Neural cell (in vitro differentiated cells): ENCODE measurements around the gene NEDD4L. TPM values are rescaled to one million over a fixed set of nuclear protein-coding genes. Genes with fewer than 3 reads are reported as not detected.

Source experiments
- H2AFZ ChIP-seq: fragments of 200-600, 300-800 bp; sonication (generic), shearing (Covaris generic); 2 replicates; pipeline ENCODE4 v1.6.0; 2014; ENCODE audit warnings: low read depth, mild to moderate bottlenecking, antibody characterized with exemption, low read length, moderate library complexity
- H3F3A ChIP-seq: fragments of 200-600 bp; shearing (Covaris generic); 2 replicates; pipeline ENCODE4 v1.6.1; 2016; ENCODE audit warnings: mild to moderate bottlenecking, moderate library complexity, mixed read lengths, antibody characterized with exemption, low read length; ENCODE audit not compliant: insufficient read depth, poor library complexity, severe bottlenecking
- H3K27ac ChIP-seq: fragments of 200-600, 300-800 bp; sonication (generic), shearing (Covaris generic); 2 replicates; pipeline ENCODE4 v1.5.1; 2014; ENCODE audit warnings: mild to moderate bottlenecking, low read length, moderate library complexity
- H3K27me3 ChIP-seq: fragments of 300-800, 200-600 bp; sonication (generic), shearing (Covaris generic); 2 replicates; pipeline ENCODE4 v1.6.0; 2014; ENCODE audit warnings: mild to moderate bottlenecking, low read depth, low read length, moderate library complexity; ENCODE audit not compliant: insufficient read depth
- H3K36me3 ChIP-seq: fragments of 300-800, 200-600 bp; sonication (generic), shearing (Covaris generic); 2 replicates; pipeline ENCODE4 v1.5.1; 2014; ENCODE audit warnings: mild to moderate bottlenecking, antibody characterized with exemption, low read length, moderate library complexity; ENCODE audit not compliant: insufficient read depth
- H3K4me2 ChIP-seq: fragments of 300-800, 200-600 bp; sonication (generic), shearing (Covaris generic); 2 replicates; pipeline ENCODE4 v1.6.0; 2014; ENCODE audit warnings: mild to moderate bottlenecking, low read length
- H3K4me3 ChIP-seq: fragments of 300-800, 200-600 bp; sonication (generic), shearing (Covaris generic); 2 replicates; pipeline ENCODE4 v1.5.1; 2014; ENCODE audit warnings: mild to moderate bottlenecking, low read length, moderate library complexity
- H3K79me2 ChIP-seq: fragments of 200-600 bp; shearing (Covaris generic); replicated peaks from 2 replicates; pipeline ENCODE4 v1.6.0; 2014; ENCODE audit warnings: mild to moderate bottlenecking, low read length, moderate library complexity; ENCODE audit not compliant: insufficient read depth
- H3K9ac ChIP-seq: fragments of 300-800, 200-600 bp; sonication (generic), shearing (Covaris generic); 2 replicates; pipeline ENCODE4 v1.6.1; 2016; ENCODE audit warnings: mild to moderate bottlenecking, low read length, mixed read lengths
- H3K9me2 ChIP-seq: fragments of 200-600 bp; shearing (Covaris generic); 2 replicates; pipeline ENCODE4 v1.6.1; 2016; ENCODE audit warnings: mild to moderate bottlenecking, low read length, mixed read lengths; ENCODE audit not compliant: insufficient read depth
- H3K9me3 ChIP-seq: fragments of 200-600, 300-800 bp; sonication (generic), shearing (Covaris generic); 2 replicates; pipeline ENCODE4 v1.6.1; 2016; ENCODE audit warnings: mild to moderate bottlenecking, mixed run types, low read length, moderate library complexity, mixed read lengths
- H4K20me1 ChIP-seq: fragments of 200-600 bp; shearing (Covaris generic); 2 replicates; pipeline ENCODE4 v1.6.1; 2016; ENCODE audit warnings: mild to moderate bottlenecking, mixed run types; ENCODE audit not compliant: insufficient read depth
- EP300 ChIP-seq: fragments of 450-650 bp; conservative IDR thresholded peaks from 2 replicates; pipeline ENCODE4 v1.6.1; 2014; ENCODE audit warnings: antibody characterized with exemption, mild to moderate bottlenecking, moderate library complexity; ENCODE audit not compliant: poor library complexity, severe bottlenecking
- EZH2 ChIP-seq: fragments of 200-600, 300-800 bp; shearing (Covaris generic), sonication (generic); IDR thresholded peaks from 2 replicates; pipeline ENCODE4 v1.6.1; 2014; ENCODE audit warnings: antibody characterized with exemption, low read length, borderline replicate concordance, mild to moderate bottlenecking; ENCODE audit not compliant: insufficient read depth, poor library complexity, severe bottlenecking
- MXI1 ChIP-seq: fragments of 450-650 bp; conservative IDR thresholded peaks from 2 replicates; pipeline ENCODE4 v1.6.1; 2014; ENCODE audit warnings: antibody characterized with exemption, mild to moderate bottlenecking; ENCODE audit not compliant: poor library complexity, severe bottlenecking
- POLR2AphosphoS5 ChIP-seq: IDR thresholded peaks from 2 replicates; pipeline ENCODE4 v1.6.1; 2012
- RAD21 ChIP-seq: fragments of 450-650 bp; conservative IDR thresholded peaks from 2 replicates; pipeline ENCODE4 v1.6.1; 2014; ENCODE audit warnings: antibody characterized with exemption, mild to moderate bottlenecking, moderate library complexity
- REST ChIP-seq: IDR thresholded peaks from 2 replicates; pipeline ENCODE4 v1.6.1; 2012; ENCODE audit warnings: borderline replicate concordance
- SMC3 ChIP-seq: fragments of 450-650 bp; conservative IDR thresholded peaks from 2 replicates; pipeline ENCODE4 v1.6.1; 2014; ENCODE audit warnings: antibody characterized with exemption, mild to moderate bottlenecking, moderate library complexity; ENCODE audit not compliant: poor library complexity
- TAF1 ChIP-seq: IDR thresholded peaks from 2 replicates; pipeline ENCODE4 v1.6.1; 2012; ENCODE audit warnings: low read depth
- polyA plus RNA-seq: library from polyadenylated mRNA; depleted of rRNA; stranded (reverse); fragments of >200 nt; gene quantifications from 2 replicates; pipeline ENCODE4 v1.2.3, GENCODE V29; 2014
- TF ChIP-seq, protein P1 (sequence below): fragments of 450-650 bp; IDR thresholded peaks from 2 replicates; pipeline ENCODE4 v1.5.1; 2014; ENCODE audit warnings: antibody characterized with exemption, mild to moderate bottlenecking, moderate library complexity; ENCODE audit not compliant: poor library complexity, severe bottlenecking

Gene NEDD4L
- polyA plus RNA-seq, 1 donor from 2014 or later: 97.9 TPM

DNA sequence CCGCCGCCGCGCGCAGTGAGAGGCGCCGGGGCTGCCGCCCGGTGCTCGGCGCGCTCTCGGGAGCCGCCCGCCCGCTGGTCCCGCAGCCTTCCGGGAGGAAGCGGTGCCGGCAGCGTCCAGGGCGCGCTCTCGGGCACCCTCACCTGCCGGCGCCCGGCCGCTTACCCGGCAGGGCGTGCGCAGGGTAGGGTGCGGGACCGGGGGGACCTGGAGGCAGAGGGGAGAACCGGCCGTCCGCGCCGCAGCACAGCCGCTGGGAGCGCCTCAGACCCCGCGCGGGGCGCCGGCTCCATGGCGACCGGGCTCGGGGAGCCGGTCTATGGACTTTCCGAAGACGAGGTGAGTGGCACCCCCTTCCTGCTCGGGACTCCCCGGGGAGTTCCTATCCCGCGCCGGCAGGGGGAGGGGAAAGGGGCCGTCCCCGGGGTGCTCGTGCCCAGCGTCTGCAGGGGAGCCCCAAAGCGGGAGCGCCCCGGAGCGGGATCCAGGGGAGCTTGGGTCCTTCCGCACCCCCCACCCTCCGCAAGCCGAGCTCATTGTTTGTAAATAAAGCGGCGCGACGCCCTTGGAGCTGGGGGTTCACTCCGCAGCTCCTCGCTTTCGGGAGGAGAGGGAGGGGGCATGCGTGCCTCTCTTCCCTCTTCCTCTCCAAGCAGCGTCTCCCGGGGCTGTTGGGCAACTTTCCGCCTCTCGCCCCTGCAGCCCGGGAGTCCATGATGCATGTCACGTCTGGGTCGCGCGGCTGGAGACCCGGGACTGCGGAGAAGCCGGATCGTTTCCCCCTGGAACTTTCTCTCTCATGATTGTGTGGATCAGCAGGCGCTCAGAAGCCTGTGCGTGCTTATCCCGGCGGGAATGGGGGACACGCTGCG, 580 bp downstream of the NEDD4L start:
- Histone ChIP-seq H3K9me2 (no peaks in the 10 kb centered on the region), H3K79me2 (peaks cover 44% of the 10 kb centered on the region), H3K9me3 (no peaks in the 10 kb centered on the region), H3K27me3 (no peaks in the 10 kb centered on the region), H3K9ac (peak overlapping the region; percentile 97), H3K27ac (peak overlapping the region; percentile 99), H3K4me3 (peak overlapping the region; percentile 97), H3K36me3 (no peaks in the 10 kb centered on the region), H2AFZ (peak overlapping the region; percentile 0), H3F3A (no peaks in the 10 kb centered on the region), H4K20me1 (no peaks in the 10 kb centered on the region), H3K4me2 (no peak overlapping the region)
- TF ChIP-seq EP300 (no peak), REST (peak; percentile 77), TAF1 (no peak), RAD21 (no peak), EZH2 (no peak), MXI1 (no peak), POLR2AphosphoS5 (peak; percentile 25), SMC3 (no peak)
- TF ChIP-seq, protein P1, sequence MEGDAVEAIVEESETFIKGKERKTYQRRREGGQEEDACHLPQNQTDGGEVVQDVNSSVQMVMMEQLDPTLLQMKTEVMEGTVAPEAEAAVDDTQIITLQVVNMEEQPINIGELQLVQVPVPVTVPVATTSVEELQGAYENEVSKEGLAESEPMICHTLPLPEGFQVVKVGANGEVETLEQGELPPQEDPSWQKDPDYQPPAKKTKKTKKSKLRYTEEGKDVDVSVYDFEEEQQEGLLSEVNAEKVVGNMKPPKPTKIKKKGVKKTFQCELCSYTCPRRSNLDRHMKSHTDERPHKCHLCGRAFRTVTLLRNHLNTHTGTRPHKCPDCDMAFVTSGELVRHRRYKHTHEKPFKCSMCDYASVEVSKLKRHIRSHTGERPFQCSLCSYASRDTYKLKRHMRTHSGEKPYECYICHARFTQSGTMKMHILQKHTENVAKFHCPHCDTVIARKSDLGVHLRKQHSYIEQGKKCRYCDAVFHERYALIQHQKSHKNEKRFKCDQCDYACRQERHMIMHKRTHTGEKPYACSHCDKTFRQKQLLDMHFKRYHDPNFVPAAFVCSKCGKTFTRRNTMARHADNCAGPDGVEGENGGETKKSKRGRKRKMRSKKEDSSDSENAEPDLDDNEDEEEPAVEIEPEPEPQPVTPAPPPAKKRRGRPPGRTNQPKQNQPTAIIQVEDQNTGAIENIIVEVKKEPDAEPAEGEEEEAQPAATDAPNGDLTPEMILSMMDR: no peak

- no peaks in the 10 kb centered on the region for H3K9me3 ChIP-seq
- H3K27me3 ChIP-seq: no peaks in the 10 kb centered on the region
- H3K79me2 ChIP-seq: peaks cover 52% of the 10 kb centered on the region
- no peaks in the 10 kb centered on the region for H3K36me3 ChIP-seq
- peak overlapping the region; percentile 80 for H3K4me2 ChIP-seq
- no peaks in the 10 kb centered on the region for H3F3A ChIP-seq
- H3K9ac ChIP-seq: peak overlapping the region; percentile 97
- H3K9me2 ChIP-seq: no peaks in the 10 kb centered on the region
- H3K27ac ChIP-seq: peak overlapping the region; percentile 99
- no peaks in the 10 kb centered on the region for H4K20me1 ChIP-seq
- H2AFZ ChIP-seq: peak overlapping the region; percentile 44
- TF ChIP-seq POLR2AphosphoS5: peak; percentile 83
- peak; percentile 87 for TF ChIP-seq TAF1
- peak; percentile 49 for TF ChIP-seq SMC3
- TF ChIP-seq, protein P1: no peak
- TF ChIP-seq MXI1: peak; percentile 50
- no peak for TF ChIP-seq EZH2
- peak; percentile 86 for TF ChIP-seq REST
- peak; percentile 36 for TF ChIP-seq RAD21
- peak; percentile 12 for TF ChIP-seq EP300
- peak overlapping the region; percentile 97 for H3K4me3 ChIP-seq
Measured at GRCh38 chr18:58045242-58046092, 1.4 kb downstream of the NEDD4L start.
